A549 (cell line): ENCODE data around the gene GLIPR1L2. TPM values are rescaled to one million over a fixed set of nuclear protein-coding genes. Genes with fewer than 3 reads are reported as not detected.
A peak's percentile ranks its signal among the peaks of the same experiment; 100 is the strongest.

Experiments used
- ATAC-seq, 2 experiments: fragments of 200-7000 bp in 1 of 2; fragments of >200 bp in 1 of 2; cut with Nextera tagmentation in 1 of 2; cut with Tn5 transposase in 1 of 2; 3 replicates each; pipeline versions ENCODE4 v1.8.0 to v1.9.1; 2018 to 2020; ENCODE audit warnings: mild to moderate bottlenecking in 1 of 2, moderate library complexity in 1 of 2
- CTCF ChIA-PET: fragments of 300-600 bp; sonication (Branson Sonifier 250); formaldehyde crosslinking; extraction: SDS; loops from one replicate; lab custom pipeline; 2021; ENCODE audit warnings: antibody characterized with exemption, inconsistent platforms; lab: Yijun Ruan, JAX
- POLR2A ChIA-PET: fragments of 350-600 bp; formaldehyde crosslinking; extraction: SDS; loops from one replicate; lab custom pipeline; 2021; ENCODE audit warnings: antibody characterized with exemption, inconsistent platforms; lab: Yijun Ruan, JAX
- DNase-seq, 2 experiments: peaks; one replicate each; pipeline versions ENCODE4 v3.0.0 to v3.0.0-alpha.2; 2011 to 2016; ENCODE audit warnings: low read depth in 1 of 2, low spot score in 1 of 2
- FAIRE-seq: peaks from 2 replicates; lab custom pipeline; 2011; peaks lifted over from hg19 to GRCh38; lab: Jason Lieb, UNC
- H3K27ac ChIP-seq, 2 experiments: fragments of >200 bp; sonication (Bioruptor Twin); formaldehyde crosslinking; 3 replicates each; pipeline ENCODE4 v1.5.1; 2016 to 2017
- H3K4me1 ChIP-seq: fragments of >200 bp; sonication (Bioruptor Twin); formaldehyde crosslinking; 3 replicates; pipeline ENCODE4 v1.6.1; 2016
- H3K4me2 ChIP-seq: fragments of >200 bp; sonication (Bioruptor Twin); formaldehyde crosslinking; 3 replicates; pipeline ENCODE4 v1.6.1; 2016
- H3K4me3 ChIP-seq: fragments of >200 bp; sonication (Bioruptor Twin); formaldehyde crosslinking; 3 replicates; pipeline ENCODE4 v1.5.1; 2016
- H3K9me3 ChIP-seq: fragments of >200 bp; sonication (Bioruptor Twin); formaldehyde crosslinking; 3 replicates; pipeline ENCODE4 v1.6.1; 2016
- BHLHE40 ChIP-seq: IDR thresholded peaks from 2 replicates; pipeline ENCODE4 v1.6.1; 2012; ENCODE audit warnings: low read depth, low read length, inconsistent platforms
- CEBPB ChIP-seq, 2 experiments: fragments of >200 bp in 1 of 2; sonication (Bioruptor Twin) in 1 of 2; formaldehyde crosslinking in 1 of 2; IDR thresholded peaks; 2 replicates each; pipeline ENCODE4 v1.6.1; 2012 to 2016
- CHD4 ChIP-seq: fragments of 200-600 bp; sonication (generic); IDR thresholded peaks from 2 replicates; pipeline ENCODE4 v1.6.1; 2016; ENCODE audit warnings: antibody characterized with exemption, mild to moderate bottlenecking, borderline replicate concordance
- EHF ChIP-seq: fragments of 250-450 bp; sonication (Bioruptor Pico); IDR thresholded peaks from 2 replicates; pipeline ENCODE4 v1.5.0; 2020; ENCODE audit warnings: mild to moderate bottlenecking
- ELK1 ChIP-seq: fragments of 150-350 bp; IDR thresholded peaks from 2 replicates; pipeline ENCODE4 v1.6.1; 2014; ENCODE audit warnings: low read depth, mild to moderate bottlenecking, low read length
- EP300 ChIP-seq, 2 experiments: fragments of >200 bp; sonication (Bioruptor Twin); formaldehyde crosslinking; IDR thresholded peaks; 2 replicates in 1 of 2; 3 replicates in 1 of 2; pipeline ENCODE4 v1.6.1; 2016 to 2017
- FOSL2 ChIP-seq, 2 experiments: fragments of 450-650 bp in 1 of 2; fragments of >200 bp in 1 of 2; sonication (Bioruptor Twin) in 1 of 2; formaldehyde crosslinking; IDR thresholded peaks; 2 replicates each; pipeline versions ENCODE4 v1.5.0 to v1.6.1; 2016 to 2020; ENCODE audit warnings: mild to moderate bottlenecking in 1 of 2, moderate library complexity in 1 of 2
- FOXS1 ChIP-seq: fragments of 250-450 bp; sonication (Bioruptor Pico); IDR thresholded peaks from 2 replicates; pipeline ENCODE4 v1.5.0; 2020; ENCODE audit warnings: mild to moderate bottlenecking, moderate library complexity
- HDAC2 ChIP-seq: fragments of 200-600 bp; sonication (generic); IDR thresholded peaks from 2 replicates; pipeline ENCODE4 v1.6.1; 2016
- HMGXB4 ChIP-seq: fragments of 250-450 bp; sonication (Bioruptor Pico); IDR thresholded peaks from 2 replicates; pipeline ENCODE4 v1.5.0; 2021; ENCODE audit warnings: mild to moderate bottlenecking, moderate library complexity, borderline replicate concordance
- HOXB5 ChIP-seq: fragments of 250-450 bp; sonication (Bioruptor Pico); IDR thresholded peaks from 2 replicates; pipeline ENCODE4 v1.5.0; 2020; ENCODE audit warnings: mild to moderate bottlenecking, moderate library complexity
- JUN ChIP-seq, 2 experiments: fragments of >200 bp; sonication (Bioruptor Twin); formaldehyde crosslinking; IDR thresholded peaks; 2 replicates in 1 of 2; 3 replicates in 1 of 2; pipeline ENCODE4 v1.6.1; 2016 to 2017
- JUNB ChIP-seq: fragments of >200 bp; sonication (Bioruptor Twin); formaldehyde crosslinking; IDR thresholded peaks from 2 replicates; pipeline ENCODE4 v1.6.1; 2016
- KDM1A ChIP-seq: fragments of 200-600 bp; sonication (generic); IDR thresholded peaks from 2 replicates; pipeline ENCODE4 v1.6.1; 2016; ENCODE audit warnings: low read depth, mild to moderate bottlenecking
- KDM5A ChIP-seq: fragments of 200-600 bp; sonication (generic); IDR thresholded peaks from 2 replicates; pipeline ENCODE4 v1.6.1; 2016; ENCODE audit warnings: antibody characterized with exemption, mild to moderate bottlenecking
- MAZ ChIP-seq: fragments of 150-350 bp; IDR thresholded peaks from 2 replicates; pipeline ENCODE4 v1.6.1; 2014; ENCODE audit warnings: antibody characterized with exemption, low read depth, low read length, borderline replicate concordance
- NR3C1 ChIP-seq: fragments of >200 bp; sonication (Bioruptor Twin); formaldehyde crosslinking; IDR thresholded peaks from 3 replicates; pipeline ENCODE4 v1.6.1; 2017
- POLR2AphosphoS2 ChIP-seq: conservative IDR thresholded peaks from 2 replicates; pipeline ENCODE4 v1.6.1; 2012; ENCODE audit warnings: low read length, improper control_type of control experiment, inconsistent platforms
- RAD21 ChIP-seq, 2 experiments: fragments of >200 bp in 1 of 2; sonication (Bioruptor Twin) in 1 of 2; formaldehyde crosslinking in 1 of 2; IDR thresholded peaks in 1 of 2; conservative IDR thresholded peaks in 1 of 2; 2 replicates in 1 of 2; 3 replicates in 1 of 2; pipeline ENCODE4 v1.6.1; 2012 to 2018; ENCODE audit warnings: inconsistent platforms in 1 of 2
- RCOR1 ChIP-seq: fragments of 150-350 bp; IDR thresholded peaks from 2 replicates; pipeline ENCODE4 v1.6.1; 2014; ENCODE audit warnings: antibody characterized with exemption, low read length, low read depth
- REST ChIP-seq: fragments of 200-600 bp; sonication (generic); IDR thresholded peaks from 2 replicates; pipeline ENCODE4 v1.6.1; 2016; ENCODE audit warnings: antibody characterized with exemption, mild to moderate bottlenecking, moderate library complexity
- SREBF2 ChIP-seq: fragments of 450-650 bp; IDR thresholded peaks from 2 replicates; pipeline ENCODE4 v1.6.1; 2014; ENCODE audit warnings: mild to moderate bottlenecking, moderate library complexity
- TFCP2L1 ChIP-seq: fragments of 250-450 bp; sonication (Bioruptor Pico); IDR thresholded peaks from 2 replicates; pipeline ENCODE4 v1.5.0; 2021; ENCODE audit warnings: mild to moderate bottlenecking
- WGBS: methylation state at CpG from one replicate; pipeline ENCODE4 v1.1.6; 2017; ENCODE audit errors: missing lambda C conversion rate; 5-methylcytosine and 5-hydroxymethylcytosine counted together
- polyA plus RNA-seq, 4 experiments: library from polyadenylated mRNA; depleted of rRNA in 3 of 4; stranded (reverse); fragments of >200 nt; fragmentation: RNase III in 1 of 4; extraction: RNeasy Plus Mini Kit Qiagen cat#74134 plus additional on column Dnase treatment in 1 of 4; gene quantifications; 2 replicates in 3 of 4; 3 replicates in 1 of 4; pipeline ENCODE4 v1.2.3, GENCODE V29; 2011 to 2017
- TF ChIP-seq, protein P1 (sequence below): fragments of >200 bp; sonication (Bioruptor Twin); formaldehyde crosslinking; IDR thresholded peaks from 3 replicates; pipeline ENCODE4 v1.6.1; 2016

GLIPR1L2 gene
- polyA plus RNA-seq, 2 of the 4 experiments (the other 2 are of a cell fraction): 0.40 to 0.90 TPM

DNA sequence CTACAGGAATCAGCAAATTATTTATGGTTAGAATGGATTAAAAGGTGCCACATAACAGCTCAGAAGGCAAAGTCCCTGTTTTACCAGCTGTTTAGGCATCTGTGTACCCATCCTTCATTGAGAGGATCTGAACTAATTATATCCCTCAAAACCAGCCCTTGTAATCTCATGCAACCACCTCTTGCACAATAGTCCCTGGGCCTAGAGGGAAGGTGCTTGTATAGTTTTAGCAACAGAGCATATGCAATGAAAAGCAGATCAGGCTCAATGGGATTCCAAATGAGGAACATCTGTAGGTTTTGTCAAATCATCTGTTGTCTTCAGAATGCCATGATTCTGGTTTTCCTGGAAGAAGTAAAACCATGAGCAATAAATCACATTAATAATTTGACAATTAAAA is 26.0 kb upstream of the GLIPR1L2 start:
- Histone ChIP-seq H3K4me2 (no peak overlapping the region), H3K4me3 (no peak overlapping the region), H3K4me1 (no peaks in the 10 kb centered on the region), H3K9me3 (no peaks in the 10 kb centered on the region), H3K27ac (no peak overlapping the region)
- no peak for FAIRE-seq
- no peak for TF ChIP-seq HMGXB4 (CRISPR knock-in tag)
- no peak for TF ChIP-seq FOXS1 (CRISPR knock-in tag)
- TF ChIP-seq TFCP2L1 (CRISPR knock-in tag): no peak
- TF ChIP-seq EHF: no peak
- no peak for TF ChIP-seq RCOR1
- no peak for TF ChIP-seq JUN (IDR thresholded peaks at IDR 0.05)
- TF ChIP-seq CHD4: no peak
- TF ChIP-seq MAZ: no peak
- TF ChIP-seq CEBPB (IDR thresholded peaks at IDR 0.05): 0 out of 4 replicates have a peak, but pooled peaks of 1 of the 2 experiments have one; percentile 9
- DNase-seq: no peak
- POLR2A ChIA-PET: no interaction called here
- ATAC-seq: no peak
- CTCF ChIA-PET: no interaction called here

- Histone ChIP-seq H3K4me1 (no peaks in the 10 kb centered on the region), H3K9me3 (no peaks in the 10 kb centered on the region), H3K27ac (no peak overlapping the region), H3K4me3 (no peak overlapping the region)
- FAIRE-seq (no peak), DNase-seq (no peak)
- TF ChIP-seq NR3C1 (no peak), EP300 (IDR thresholded peaks at IDR 0.05) (no peak), MAZ (no peak), KDM5A (no peak), JUNB (no peak), KDM1A (no peak), EHF (no peak), BHLHE40 (no peak), ELK1 (no peak), POLR2AphosphoS2 (no peak), HDAC2 (no peak), RAD21 (conservative IDR thresholded peaks at IDR 0.05 in 1 of 2, IDR thresholded peaks at IDR 0.05 in 1 of 2) (no peak), REST (no peak), SREBF2 (no peak), FOSL2 (IDR thresholded peaks at IDR 0.05) (no peak), FOSL2 (CRISPR knock-in tag; IDR thresholded peaks at IDR 0.05) (no peak), HOXB5 (CRISPR knock-in tag) (no peak)
- TF ChIP-seq, protein P1, sequence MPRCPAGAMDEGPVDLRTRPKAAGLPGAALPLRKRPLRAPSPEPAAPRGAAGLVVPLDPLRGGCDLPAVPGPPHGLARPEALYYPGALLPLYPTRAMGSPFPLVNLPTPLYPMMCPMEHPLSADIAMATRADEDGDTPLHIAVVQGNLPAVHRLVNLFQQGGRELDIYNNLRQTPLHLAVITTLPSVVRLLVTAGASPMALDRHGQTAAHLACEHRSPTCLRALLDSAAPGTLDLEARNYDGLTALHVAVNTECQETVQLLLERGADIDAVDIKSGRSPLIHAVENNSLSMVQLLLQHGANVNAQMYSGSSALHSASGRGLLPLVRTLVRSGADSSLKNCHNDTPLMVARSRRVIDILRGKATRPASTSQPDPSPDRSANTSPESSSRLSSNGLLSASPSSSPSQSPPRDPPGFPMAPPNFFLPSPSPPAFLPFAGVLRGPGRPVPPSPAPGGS: no peak
- TF ChIP-seq, all 56 proteins: peak for 0
- ChIA-PET POLR2A (no interaction called here), CTCF (interaction anchor here (1.0 to 2.0 kb wide), 3 partner anchors 13 to 32 kb away, joined by 3 to 7 read pairs (median 6); partner anchors contain the start of gene GLIPR1L1)
- ATAC-seq: no peak
- no peak overlapping the region for H3K4me2 ChIP-seq
- WGBS: 96% methylated on average over 1 of the region's 1 CpG
Observed at GRCh38 chr12:75366629-75367028, 24.3 kb upstream of the GLIPR1L2 start.
